Endothelial cell of umbilical vein (primary cell): Measurements from ENCODE around the gene AEBP1. TPM values are rescaled to one million over a fixed set of nuclear protein-coding genes. Genes with fewer than 3 reads are reported as not detected.

ENCODE experiments used
- BruUV-seq: library from RNA; stranded (reverse); fragments of 400-500 nt; replicated peaks from 2 replicates; lab custom pipeline; 2021; lab: Mats Ljungman, UMichigan
- CTCF ChIA-PET: fragments of 300-600, 350-600 bp; sonication (Branson Sonifier 250); formaldehyde crosslinking; loops from one replicate; lab custom pipeline; 2021; ENCODE audit warnings: antibody characterized with exemption, inconsistent platforms; lab: Charles Lee
- POLR2A ChIA-PET: fragments of 300-600, 350-600 bp; sonication (Branson Sonifier 250); formaldehyde crosslinking; loops from one replicate; lab custom pipeline; 2021; ENCODE audit warnings: antibody characterized with exemption, inconsistent platforms; lab: Charles Lee
- DNase-seq: peaks from one replicate; pipeline ENCODE4 v3.0.0-alpha.2; 2011; ENCODE audit warnings: low read depth, low spot score
- FAIRE-seq: peaks from 2 replicates; lab custom pipeline; 2011; peaks lifted over from hg19 to GRCh38; lab: Jason Lieb, UNC
- H2AFZ ChIP-seq: 2 replicates; pipeline ENCODE4 v1.6.0; 2012; ENCODE audit warnings: low read depth, low read length, control low read depth, inconsistent platforms
- H3K27ac ChIP-seq: 2 replicates; pipeline ENCODE4 v1.5.1; 2011; ENCODE audit warnings: low read depth, mild to moderate bottlenecking, control low read depth, low read length, moderate library complexity; ENCODE audit not compliant: insufficient read depth
- H3K27me3 ChIP-seq, 2 experiments: 2 replicates each; pipeline versions ENCODE4 v1.6.0 to v1.6.1; 2011; ENCODE audit warnings: low read length in 2 of 2, mixed read lengths in 1 of 2; ENCODE audit not compliant: control insufficient read depth in 2 of 2, insufficient read depth in 2 of 2
- H3K36me3 ChIP-seq, 2 experiments: 2 replicates in 1 of 2; 3 replicates in 1 of 2; pipeline ENCODE4 v1.5.1; 2011; ENCODE audit warnings: low read length in 2 of 2, mild to moderate bottlenecking in 1 of 2, moderate library complexity in 1 of 2; ENCODE audit not compliant: control insufficient read depth in 2 of 2, insufficient read depth in 2 of 2; ENCODE audit errors: extremely low read depth in 1 of 2
- H3K4me1 ChIP-seq: 3 replicates; pipeline ENCODE4 v1.5.1; 2011; ENCODE audit warnings: mild to moderate bottlenecking, low read length; ENCODE audit not compliant: control insufficient read depth, insufficient read depth; ENCODE audit errors: extremely low read depth
- H3K4me2 ChIP-seq: 2 replicates; pipeline ENCODE4 v1.6.1; 2011; ENCODE audit warnings: low read length, control low read depth, mixed read lengths; ENCODE audit not compliant: insufficient read depth
- H3K4me3 ChIP-seq, 3 experiments: fragments of 200-600 bp in 1 of 3; sonication (generic), shearing (Covaris generic) in 1 of 3; replicated peaks in 1 of 3; 2 replicates each; pipeline ENCODE4 v1.5.1; 2011 to 2016; ENCODE audit warnings: control low read depth in 3 of 3, low read length in 3 of 3, mild to moderate bottlenecking in 2 of 3, inconsistent platforms in 1 of 3, low read depth in 1 of 3, moderate library complexity in 1 of 3; ENCODE audit not compliant: insufficient read depth in 1 of 3
- H3K79me2 ChIP-seq: 2 replicates; pipeline ENCODE4 v1.6.0; 2012; ENCODE audit warnings: low read length, inconsistent platforms; ENCODE audit not compliant: control insufficient read depth, insufficient read depth
- H3K9ac ChIP-seq: replicated peaks from 2 replicates; pipeline ENCODE3; 2011; ENCODE audit warnings: low read length, control low read depth; ENCODE audit not compliant: insufficient read depth; ENCODE audit errors: extremely low read depth
- H3K9me1 ChIP-seq: replicated peaks from 3 replicates; pipeline ENCODE4 v1.6.0; 2011; ENCODE audit warnings: mild to moderate bottlenecking, low read length; ENCODE audit not compliant: control insufficient read depth, insufficient read depth; ENCODE audit errors: extremely low read depth
- H3K9me3 ChIP-seq: replicated peaks from 2 replicates; pipeline ENCODE4 v1.5.1; 2012; ENCODE audit warnings: low read length, inconsistent platforms; ENCODE audit not compliant: control insufficient read depth, insufficient read depth
- H4K20me1 ChIP-seq: replicated peaks from 2 replicates; pipeline ENCODE3; 2011; ENCODE audit warnings: mild to moderate bottlenecking, low read length; ENCODE audit not compliant: control insufficient read depth, insufficient read depth; ENCODE audit errors: extremely low read depth
- EZH2 ChIP-seq: IDR thresholded peaks from 2 replicates; pipeline ENCODE4 v1.6.1; 2012; ENCODE audit warnings: borderline replicate concordance, low read depth, mild to moderate bottlenecking, moderate library complexity, low read length, inconsistent platforms; ENCODE audit not compliant: severe bottlenecking
- FOS ChIP-seq: IDR thresholded peaks from 2 replicates; pipeline ENCODE4 v1.6.1; 2011; ENCODE audit warnings: mild to moderate bottlenecking, low read length, moderate library complexity, borderline replicate concordance; ENCODE audit not compliant: insufficient read depth
- GATA2 ChIP-seq: IDR thresholded peaks from 2 replicates; pipeline ENCODE4 v1.7.0; 2011; ENCODE audit warnings: low read depth, mild to moderate bottlenecking, moderate library complexity, mixed read lengths, low read length; ENCODE audit not compliant: insufficient read length, insufficient read depth
- JUN ChIP-seq: IDR thresholded peaks from 2 replicates; pipeline ENCODE4 v1.6.1; 2011; ENCODE audit warnings: borderline replicate concordance, low read depth; ENCODE audit not compliant: insufficient read length, insufficient read depth
- MYC ChIP-seq: IDR thresholded peaks from one replicate; pipeline ENCODE4 v1.6.1; 2011; ENCODE audit warnings: mild to moderate bottlenecking, low read depth, low read length
- POLR2A ChIP-seq: IDR thresholded peaks from 2 replicates; pipeline ENCODE4 v1.6.1; 2012; ENCODE audit warnings: low read depth, mild to moderate bottlenecking, control low read depth, low read length
- POLR2AphosphoS5 ChIP-seq: IDR thresholded peaks from 2 replicates; pipeline ENCODE4 v1.6.1; 2012; ENCODE audit warnings: low read depth, mild to moderate bottlenecking, control low read depth, low read length, moderate library complexity; ENCODE audit not compliant: insufficient read depth
- dilution Hi-C: fragments of 300-500 bp; cut with MboI; formaldehyde crosslinking; loops from one replicate; pipeline ENCODE4 v1.15.0; 2019; ENCODE audit warnings: low sequenced_read_pairs; ENCODE audit not compliant: extremely low pct_ligation_motif_present
- intact Hi-C: fragments of 100-400 bp; cut with micrococcal nuclease; formaldehyde crosslinking; loops from one replicate; pipeline ENCODE4 v1.10.0; 2022
- polyA plus RNA-seq, 4 experiments: library from polyadenylated mRNA; depleted of rRNA in 3 of 4; stranded (reverse) in 3 of 4; unstranded in 1 of 4; fragments of >200 nt; gene quantifications; 2 replicates each; pipeline versions ENCODE4 v1.2.1 to v1.2.3, GENCODE V29; 2011 to 2012; ENCODE audit warnings: missing spikeins in 1 of 4
- total RNA-seq: library from RNA; stranded (reverse); gene quantifications from 2 replicates; pipeline ENCODE4 v1.2.3, GENCODE V29; 2021
- TF ChIP-seq, protein P1 (sequence below), 2 donors: IDR thresholded peaks; 1 replicate in 1 of 2; 2 replicates in 1 of 2; pipeline ENCODE4 v1.5.1; 2011; ENCODE audit warnings: low read length in 2 of 2, mild to moderate bottlenecking in 2 of 2, moderate library complexity in 2 of 2, control low read depth in 1 of 2, inconsistent platforms in 1 of 2, low read depth in 1 of 2; ENCODE audit not compliant: insufficient read depth in 1 of 2; ENCODE audit errors: extremely low read depth in 1 of 2
- TF ChIP-seq, protein P2 (sequence below): IDR thresholded peaks from 2 replicates; pipeline ENCODE4 v1.6.1; 2011; ENCODE audit not compliant: insufficient read depth, insufficient read length

The AEBP1 gene
- total and polyA plus RNA-seq, 2 donors (not counting 3 experiments of a cell fraction or from before 2014, with no cell fraction given) = 20.6 to 48.0 TPM

DNA sequence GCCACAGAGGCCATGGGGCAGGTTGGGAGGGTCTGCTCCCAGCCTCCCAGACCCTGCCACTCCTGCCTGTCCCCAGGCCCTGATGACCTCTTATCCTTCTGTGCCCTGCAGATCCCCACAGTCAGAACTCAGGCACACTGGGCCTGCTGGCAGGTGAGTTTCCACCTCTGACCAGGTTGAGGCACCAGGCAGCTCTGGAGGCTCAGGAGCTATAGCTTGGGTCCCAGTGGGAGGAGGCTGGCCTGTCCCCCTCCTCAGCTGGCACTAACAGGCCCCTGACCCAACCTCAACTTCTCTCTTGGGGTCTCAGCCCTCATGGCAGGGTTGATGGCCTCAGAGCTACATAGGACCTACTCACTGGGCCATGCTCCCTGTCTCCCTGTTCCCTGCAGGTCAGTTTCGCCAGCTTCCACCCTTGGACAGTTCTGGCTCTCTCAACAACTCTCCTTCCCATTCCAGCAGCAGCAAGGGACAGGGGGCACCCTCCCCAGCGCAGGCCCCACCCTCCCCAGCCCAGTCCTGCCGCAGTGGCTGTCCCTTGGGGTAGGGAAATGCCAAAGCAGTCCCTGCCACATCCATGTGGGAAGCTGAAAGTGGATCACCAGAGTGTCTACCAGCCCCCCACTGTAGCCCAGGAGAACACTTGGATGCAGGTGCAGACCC is 2.7 kb upstream of the AEBP1 start:
- CTCF ChIA-PET = interaction anchor here (1.2 to 1.3 kb wide), 2 partner anchors 13 to 29 kb away, joined by 3 read pairs; no protein-coding TSS in a partner anchor
- H3K79me2 ChIP-seq = peaks cover 5% of the 10 kb centered on the region
- no peaks in the 10 kb centered on the region for H4K20me1 ChIP-seq
- no peak overlapping the region for H3K4me3 ChIP-seq
- H3K9me3 ChIP-seq = no peaks in the 10 kb centered on the region
- FAIRE-seq (no peak), DNase-seq (no peak)
- intact Hi-C loops (no loop called here), dilution Hi-C loops (no loop called here)
- TF ChIP-seq POLR2AphosphoS5 = no peak
- no peak for TF ChIP-seq MYC
- TF ChIP-seq, protein P1, sequence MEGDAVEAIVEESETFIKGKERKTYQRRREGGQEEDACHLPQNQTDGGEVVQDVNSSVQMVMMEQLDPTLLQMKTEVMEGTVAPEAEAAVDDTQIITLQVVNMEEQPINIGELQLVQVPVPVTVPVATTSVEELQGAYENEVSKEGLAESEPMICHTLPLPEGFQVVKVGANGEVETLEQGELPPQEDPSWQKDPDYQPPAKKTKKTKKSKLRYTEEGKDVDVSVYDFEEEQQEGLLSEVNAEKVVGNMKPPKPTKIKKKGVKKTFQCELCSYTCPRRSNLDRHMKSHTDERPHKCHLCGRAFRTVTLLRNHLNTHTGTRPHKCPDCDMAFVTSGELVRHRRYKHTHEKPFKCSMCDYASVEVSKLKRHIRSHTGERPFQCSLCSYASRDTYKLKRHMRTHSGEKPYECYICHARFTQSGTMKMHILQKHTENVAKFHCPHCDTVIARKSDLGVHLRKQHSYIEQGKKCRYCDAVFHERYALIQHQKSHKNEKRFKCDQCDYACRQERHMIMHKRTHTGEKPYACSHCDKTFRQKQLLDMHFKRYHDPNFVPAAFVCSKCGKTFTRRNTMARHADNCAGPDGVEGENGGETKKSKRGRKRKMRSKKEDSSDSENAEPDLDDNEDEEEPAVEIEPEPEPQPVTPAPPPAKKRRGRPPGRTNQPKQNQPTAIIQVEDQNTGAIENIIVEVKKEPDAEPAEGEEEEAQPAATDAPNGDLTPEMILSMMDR (IDR thresholded peaks at IDR 0.05; ENCODE audit: extremely low read depth in 1 of 2, insufficient read depth in 1 of 2, low read depth in 1 of 2, low read length in 2 of 2) = no peak
- TF ChIP-seq FOS = no peak
- no peak for TF ChIP-seq GATA2
- TF ChIP-seq POLR2A = no peak
- TF ChIP-seq EZH2 = no peak
- no peak for TF ChIP-seq JUN
- TF ChIP-seq, protein P2, sequence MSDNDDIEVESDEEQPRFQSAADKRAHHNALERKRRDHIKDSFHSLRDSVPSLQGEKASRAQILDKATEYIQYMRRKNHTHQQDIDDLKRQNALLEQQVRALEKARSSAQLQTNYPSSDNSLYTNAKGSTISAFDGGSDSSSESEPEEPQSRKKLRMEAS = no peak
- no peaks in the 10 kb centered on the region for H3K36me3 ChIP-seq
- no peak overlapping the region for H3K27ac ChIP-seq
- POLR2A ChIA-PET = no interaction called here
- BruUV-seq = no TSS peak
- H3K4me2 ChIP-seq = no peak overlapping the region
- no peaks in the 10 kb centered on the region for H3K9me1 ChIP-seq
- H3K27me3 ChIP-seq = no peaks in the 10 kb centered on the region
- H3K4me1 ChIP-seq = peaks cover 3% of the 10 kb centered on the region
- H3K9ac ChIP-seq = no peak overlapping the region
- H2AFZ ChIP-seq = no peak overlapping the region
